ENCODE measurements around the gene ATOH1. TPM values are rescaled to one million over a fixed set of nuclear protein-coding genes. Genes with fewer than 3 reads are reported as not detected.

ATOH1 gene
- total and polyA plus RNA-seq, 10 of the 15 experiments (the other 5 are each of a cell fraction or from before 2014, with no cell fraction given): not detected

DNA sequence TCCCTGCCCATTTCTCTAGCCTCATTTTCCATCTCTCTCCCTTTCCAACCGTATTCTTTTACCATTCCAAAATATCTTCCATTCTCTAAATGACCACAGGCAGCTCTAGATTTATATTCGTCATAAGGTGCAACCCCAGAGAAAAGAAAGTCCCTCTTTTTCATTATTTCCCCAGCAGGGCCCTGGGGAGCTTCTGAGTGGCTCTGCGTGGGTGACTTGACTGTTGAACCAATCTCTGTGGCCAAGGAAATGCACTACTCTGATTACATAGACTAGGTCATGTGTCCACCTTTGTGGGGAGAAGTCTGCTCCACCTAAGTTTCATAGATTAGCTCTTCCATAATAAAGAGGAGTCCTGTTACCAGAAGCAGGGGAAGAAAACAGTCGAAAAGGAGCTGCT lies 51.4 kb downstream of the ATOH1 start (continued):
- TF ChIP-seq, protein P1, sequence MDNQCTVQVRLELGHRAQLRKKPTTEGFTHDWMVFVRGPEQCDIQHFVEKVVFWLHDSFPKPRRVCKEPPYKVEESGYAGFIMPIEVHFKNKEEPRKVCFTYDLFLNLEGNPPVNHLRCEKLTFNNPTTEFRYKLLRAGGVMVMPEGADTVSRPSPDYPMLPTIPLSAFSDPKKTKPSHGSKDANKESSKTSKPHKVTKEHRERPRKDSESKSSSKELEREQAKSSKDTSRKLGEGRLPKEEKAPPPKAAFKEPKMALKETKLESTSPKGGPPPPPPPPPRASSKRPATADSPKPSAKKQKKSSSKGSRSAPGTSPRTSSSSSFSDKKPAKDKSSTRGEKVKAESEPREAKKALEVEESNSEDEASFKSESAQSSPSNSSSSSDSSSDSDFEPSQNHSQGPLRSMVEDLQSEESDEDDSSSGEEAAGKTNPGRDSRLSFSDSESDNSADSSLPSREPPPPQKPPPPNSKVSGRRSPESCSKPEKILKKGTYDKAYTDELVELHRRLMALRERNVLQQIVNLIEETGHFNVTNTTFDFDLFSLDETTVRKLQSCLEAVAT (IDR thresholded peaks at IDR 0.05): no peak
- TF ChIP-seq, protein P2, sequence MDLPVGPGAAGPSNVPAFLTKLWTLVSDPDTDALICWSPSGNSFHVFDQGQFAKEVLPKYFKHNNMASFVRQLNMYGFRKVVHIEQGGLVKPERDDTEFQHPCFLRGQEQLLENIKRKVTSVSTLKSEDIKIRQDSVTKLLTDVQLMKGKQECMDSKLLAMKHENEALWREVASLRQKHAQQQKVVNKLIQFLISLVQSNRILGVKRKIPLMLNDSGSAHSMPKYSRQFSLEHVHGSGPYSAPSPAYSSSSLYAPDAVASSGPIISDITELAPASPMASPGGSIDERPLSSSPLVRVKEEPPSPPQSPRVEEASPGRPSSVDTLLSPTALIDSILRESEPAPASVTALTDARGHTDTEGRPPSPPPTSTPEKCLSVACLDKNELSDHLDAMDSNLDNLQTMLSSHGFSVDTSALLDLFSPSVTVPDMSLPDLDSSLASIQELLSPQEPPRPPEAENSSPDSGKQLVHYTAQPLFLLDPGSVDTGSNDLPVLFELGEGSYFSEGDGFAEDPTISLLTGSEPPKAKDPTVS (IDR thresholded peaks at IDR 0.05; ENCODE audit: low read depth, low read length): no peak
- TF ChIP-seq, protein P3, sequence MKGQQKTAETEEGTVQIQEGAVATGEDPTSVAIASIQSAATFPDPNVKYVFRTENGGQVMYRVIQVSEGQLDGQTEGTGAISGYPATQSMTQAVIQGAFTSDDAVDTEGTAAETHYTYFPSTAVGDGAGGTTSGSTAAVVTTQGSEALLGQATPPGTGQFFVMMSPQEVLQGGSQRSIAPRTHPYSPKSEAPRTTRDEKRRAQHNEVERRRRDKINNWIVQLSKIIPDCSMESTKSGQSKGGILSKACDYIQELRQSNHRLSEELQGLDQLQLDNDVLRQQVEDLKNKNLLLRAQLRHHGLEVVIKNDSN (IDR thresholded peaks at IDR 0.05; ENCODE audit: borderline replicate concordance, extremely low read length, insufficient read depth, low read depth, low read length): no peak
- no peak for TF ChIP-seq SMAD1 (IDR thresholded peaks at IDR 0.05; ENCODE audit: low read depth, partially characterized antibody)
- no peak for TF ChIP-seq TCF3 (IDR thresholded peaks at IDR 0.05; ENCODE audit: borderline replicate concordance, insufficient read depth, low read depth, low read length)
- TF ChIP-seq ZNF622 (IDR thresholded peaks at IDR 0.05): no peak
- no peak for TF ChIP-seq ESRRA (IDR thresholded peaks at IDR 0.05; ENCODE audit: low read length)
- no peak for TF ChIP-seq NBN (IDR thresholded peaks at IDR 0.05)
- no peak for TF ChIP-seq BMI1 (IDR thresholded peaks at IDR 0.05; ENCODE audit: borderline replicate concordance)
- TF ChIP-seq, protein P4, sequence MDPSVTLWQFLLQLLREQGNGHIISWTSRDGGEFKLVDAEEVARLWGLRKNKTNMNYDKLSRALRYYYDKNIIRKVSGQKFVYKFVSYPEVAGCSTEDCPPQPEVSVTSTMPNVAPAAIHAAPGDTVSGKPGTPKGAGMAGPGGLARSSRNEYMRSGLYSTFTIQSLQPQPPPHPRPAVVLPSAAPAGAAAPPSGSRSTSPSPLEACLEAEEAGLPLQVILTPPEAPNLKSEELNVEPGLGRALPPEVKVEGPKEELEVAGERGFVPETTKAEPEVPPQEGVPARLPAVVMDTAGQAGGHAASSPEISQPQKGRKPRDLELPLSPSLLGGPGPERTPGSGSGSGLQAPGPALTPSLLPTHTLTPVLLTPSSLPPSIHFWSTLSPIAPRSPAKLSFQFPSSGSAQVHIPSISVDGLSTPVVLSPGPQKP (IDR thresholded peaks at IDR 0.05; ENCODE audit: low read depth, low read length): no peak
- TF ChIP-seq IKZF1 (conservative IDR thresholded peaks at IDR 0.05): peak; percentile 45; the same call in 1 of the 2 replicates
- peak; percentile 73 for TF ChIP-seq MEF2B (IDR thresholded peaks at IDR 0.05; ENCODE audit: partially characterized antibody, poor library complexity, severe bottlenecking)
- TF ChIP-seq TARDBP (IDR thresholded peaks at IDR 0.05; ENCODE audit: borderline replicate concordance): no peak
- TF ChIP-seq, protein P5, sequence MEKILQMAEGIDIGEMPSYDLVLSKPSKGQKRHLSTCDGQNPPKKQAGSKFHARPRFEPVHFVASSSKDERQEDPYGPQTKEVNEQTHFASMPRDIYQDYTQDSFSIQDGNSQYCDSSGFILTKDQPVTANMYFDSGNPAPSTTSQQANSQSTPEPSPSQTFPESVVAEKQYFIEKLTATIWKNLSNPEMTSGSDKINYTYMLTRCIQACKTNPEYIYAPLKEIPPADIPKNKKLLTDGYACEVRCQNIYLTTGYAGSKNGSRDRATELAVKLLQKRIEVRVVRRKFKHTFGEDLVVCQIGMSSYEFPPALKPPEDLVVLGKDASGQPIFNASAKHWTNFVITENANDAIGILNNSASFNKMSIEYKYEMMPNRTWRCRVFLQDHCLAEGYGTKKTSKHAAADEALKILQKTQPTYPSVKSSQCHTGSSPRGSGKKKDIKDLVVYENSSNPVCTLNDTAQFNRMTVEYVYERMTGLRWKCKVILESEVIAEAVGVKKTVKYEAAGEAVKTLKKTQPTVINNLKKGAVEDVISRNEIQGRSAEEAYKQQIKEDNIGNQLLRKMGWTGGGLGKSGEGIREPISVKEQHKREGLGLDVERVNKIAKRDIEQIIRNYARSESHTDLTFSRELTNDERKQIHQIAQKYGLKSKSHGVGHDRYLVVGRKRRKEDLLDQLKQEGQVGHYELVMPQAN (conservative IDR thresholded peaks at IDR 0.05): no peak

Small RNA genes within 50 kb of the gene (small RNA-seq; reads per million reads assigned to genes)
- not detected for gene RNA5SP164

All from GM12878 (cell line).